HG03378 (cell line): Measurements from ENCODE around the gene PYGM.

Experiments
- ATAC-seq: cut with Tn5 transposase; IDR thresholded peaks from one replicate; pipeline ENCODE4 v1.9.1; 2021; ENCODE audit warnings: mild to moderate bottlenecking, moderate library complexity; ENCODE audit not compliant: unreplicated experiment

The PYGM gene

GRCh38 chr11:64741375-64742086 lies 18.2 kb downstream of the PYGM start:
- ATAC-seq = no peak

- ATAC-seq = no peak
These were observed 19.9 kb downstream of the PYGM start for GRCh38 chr11:64739871-64740270.

GRCh38 chr11:64736654-64737053 lies 23.1 kb downstream of the PYGM start:
- no peak for ATAC-seq

GRCh38 chr11:64735725-64736259 lies 24.0 kb downstream of the PYGM start:
- ATAC-seq = no peak

GRCh38 chr11:64734811-64735724 lies 24.7 kb downstream of the PYGM start:
- no peak for ATAC-seq

GRCh38 chr11:64731601-64732000 lies 28.2 kb downstream of the PYGM start:
- no peak for ATAC-seq

GRCh38 chr11:64729851-64730382 lies 29.9 kb downstream of the PYGM start:
- no peak for ATAC-seq

GRCh38 chr11:64728757-64729365 lies 30.9 kb downstream of the PYGM start:
- no peak for ATAC-seq

GRCh38 chr11:64726867-64727530 lies 32.8 kb downstream of the PYGM start:
- ATAC-seq = no peak

- no peak for ATAC-seq
These were observed 33.5 kb downstream of the PYGM start for GRCh38 chr11:64726211-64726641.

- ATAC-seq = no peak
These were observed 34.8 kb downstream of the PYGM start for GRCh38 chr11:64724863-64725532.

- ATAC-seq = no peak
These were observed 35.6 kb downstream of the PYGM start for GRCh38 chr11:64723907-64724862.

- ATAC-seq = no peak
These were observed 36.5 kb downstream of the PYGM start, which contains the start of gene NRXN2 for GRCh38 chr11:64723117-64723906. Gene NRXN2, minus strand, starts transcription at chr11:64723197. Its CDS starts 9,498 bp downstream, at chr11:64713699.

GRCh38 chr11:64722141-64723065 lies 37.4 kb downstream of the PYGM start:
- ATAC-seq = no peak

GRCh38 chr11:64721359-64721699 lies 38.4 kb downstream of the PYGM start:
- no peak for ATAC-seq

GRCh38 chr11:64720640-64721358 lies 39.0 kb downstream of the PYGM start:
- ATAC-seq = no peak
